IMR-90 (cell line): ENCODE measurements around the gene CBX8. TPM values are rescaled to one million over a fixed set of nuclear protein-coding genes. Genes with fewer than 3 reads are reported as not detected.
"Not testable (repeated sequence)": the region's sequence is repeated elsewhere in the genome, so short reads cannot be mapped to it uniquely, and the experiment has no call there.

Source experiments
- ATAC-seq: fragments of 200-7000 bp; cut with Tn5 transposase; 2 replicates; pipeline ENCODE4 v1.9.1; 2020; ENCODE audit warnings: low read depth, mild to moderate bottlenecking, moderate library complexity
- BruUV-seq: library from RNA; stranded (reverse); fragments of 400-500 nt; replicated peaks from 2 replicates; lab custom pipeline; 2021; lab: Mats Ljungman, UMichigan
- CTCF ChIA-PET: fragments of 300-600 bp; formaldehyde crosslinking; extraction: SDS; loops from one replicate; lab custom pipeline; 2021; ENCODE audit warnings: antibody characterized with exemption; lab: Yijun Ruan, JAX
- POLR2A ChIA-PET: fragments of 300-600 bp; sonication (Branson Sonifier 250); formaldehyde crosslinking; loops from one replicate; lab custom pipeline; 2022; ENCODE audit warnings: antibody characterized with exemption; ENCODE audit not compliant: unreplicated experiment; lab: Charles Lee
- DNase-seq: peaks from one replicate; pipeline ENCODE4 v3.0.0; 2013
- H2AFZ ChIP-seq: replicated peaks from 2 replicates; pipeline ENCODE3; 2013; ENCODE audit warnings: low read length, mild to moderate bottlenecking; ENCODE audit not compliant: poor library complexity
- H2AK5ac ChIP-seq: 2 replicates; pipeline ENCODE4 v1.6.1; 2013; ENCODE audit warnings: low read depth, low read length, inconsistent platforms
- H2AK9ac ChIP-seq: replicated peaks from 2 replicates; pipeline ENCODE3; 2013; ENCODE audit warnings: mild to moderate bottlenecking, low read depth, low read length, moderate library complexity; ENCODE audit not compliant: poor library complexity
- H2BK120ac ChIP-seq: 2 replicates; pipeline ENCODE4 v1.6.1; 2013; ENCODE audit warnings: low read depth, low read length, inconsistent platforms
- H2BK15ac ChIP-seq: 3 replicates; pipeline ENCODE4 v1.6.1; 2013; ENCODE audit warnings: low read depth, low read length, inconsistent platforms
- H2BK20ac ChIP-seq: 2 replicates; pipeline ENCODE4 v1.6.1; 2013; ENCODE audit warnings: low read depth, mild to moderate bottlenecking, inconsistent platforms, low read length, moderate library complexity
- H2BK5ac ChIP-seq: 2 replicates; pipeline ENCODE4 v1.6.1; 2013; ENCODE audit warnings: mild to moderate bottlenecking, low read depth, low read length, inconsistent platforms; ENCODE audit not compliant: poor library complexity, severe bottlenecking
- H3K14ac ChIP-seq: replicated peaks from 2 replicates; pipeline ENCODE4 v1.6.1; 2013; ENCODE audit warnings: low read depth, low read length, inconsistent platforms
- H3K18ac ChIP-seq: 2 replicates; pipeline ENCODE4 v1.6.1; 2013; ENCODE audit warnings: low read depth, low read length, control low read depth
- H3K23ac ChIP-seq: 2 replicates; pipeline ENCODE4 v1.6.1; 2013; ENCODE audit warnings: low read depth, low read length, inconsistent platforms
- H3K27ac ChIP-seq: 2 replicates; pipeline ENCODE4 v1.5.1; 2013; ENCODE audit warnings: mild to moderate bottlenecking, control low read depth, low read length; ENCODE audit not compliant: insufficient read depth
- H3K27me3 ChIP-seq: 2 replicates; pipeline ENCODE4 v1.6.1; 2013; ENCODE audit warnings: low read length; ENCODE audit not compliant: control insufficient read depth, insufficient read depth
- H3K36me3 ChIP-seq: 2 replicates; pipeline ENCODE4 v1.6.1; 2013; ENCODE audit warnings: low read length, mixed read lengths; ENCODE audit not compliant: control insufficient read depth, insufficient read depth
- H3K4ac ChIP-seq: 2 replicates; pipeline ENCODE4 v1.6.1; 2013; ENCODE audit warnings: low read depth, low read length, inconsistent platforms
- H3K4me1 ChIP-seq: 2 replicates; pipeline ENCODE4 v1.6.1; 2013; ENCODE audit warnings: low read length, mixed read lengths; ENCODE audit not compliant: control insufficient read depth, insufficient read depth
- H3K4me2 ChIP-seq: 2 replicates; pipeline ENCODE4 v1.6.1; 2013; ENCODE audit warnings: low read depth, mild to moderate bottlenecking, control low read depth, low read length, moderate library complexity
- H3K4me3 ChIP-seq: 2 replicates; pipeline ENCODE4 v1.5.1; 2013; ENCODE audit warnings: low read depth, mild to moderate bottlenecking, control low read depth, low read length, moderate library complexity; ENCODE audit not compliant: insufficient read depth
- H3K56ac ChIP-seq: 2 replicates; pipeline ENCODE4 v1.6.1; 2013; ENCODE audit warnings: low read length, inconsistent platforms; ENCODE audit not compliant: insufficient read depth; ENCODE audit errors: extremely low read depth
- H3K79me1 ChIP-seq, 2 experiments: 2 replicates each; pipeline ENCODE4 v1.6.1; 2013; ENCODE audit warnings: low read length in 2 of 2, inconsistent platforms in 1 of 2, low read depth in 1 of 2
- H3K9ac ChIP-seq: 2 replicates; pipeline ENCODE4 v1.6.1; 2013; ENCODE audit warnings: low read depth, low read length, control low read depth
- H3K9me1 ChIP-seq: 2 replicates; pipeline ENCODE4 v1.6.1; 2013; ENCODE audit warnings: low read length, inconsistent platforms; ENCODE audit not compliant: insufficient read depth
- H3K9me3 ChIP-seq: 2 replicates; pipeline ENCODE4 v1.6.1; 2013; ENCODE audit warnings: low read length; ENCODE audit not compliant: control insufficient read depth, insufficient read depth
- H4K20me1 ChIP-seq: 2 replicates; pipeline ENCODE4 v1.6.1; 2013; ENCODE audit warnings: low read length, inconsistent platforms; ENCODE audit not compliant: insufficient read depth
- H4K5ac ChIP-seq: 2 replicates; pipeline ENCODE4 v1.6.1; 2013; ENCODE audit warnings: mild to moderate bottlenecking, low read depth, low read length, control low read depth
- H4K8ac ChIP-seq, 2 experiments: 2 replicates each; pipeline ENCODE4 v1.6.1; 2013; ENCODE audit warnings: low read depth in 2 of 2, low read length in 2 of 2, control low read depth in 1 of 2, inconsistent platforms in 1 of 2
- H4K91ac ChIP-seq: 2 replicates; pipeline ENCODE4 v1.6.1; 2013; ENCODE audit warnings: low read depth, low read length, inconsistent platforms; ENCODE audit not compliant: insufficient read depth
- CHD1 ChIP-seq: IDR thresholded peaks from 2 replicates; pipeline ENCODE4 v1.6.1; 2012; ENCODE audit warnings: low read depth, low read length, improper control_type of control experiment
- RAD21 ChIP-seq: IDR thresholded peaks from 2 replicates; pipeline ENCODE4 v1.6.1; 2012; ENCODE audit warnings: low read length, improper control_type of control experiment
- RCOR1 ChIP-seq: IDR thresholded peaks from 2 replicates; pipeline ENCODE4 v1.6.1; 2012; ENCODE audit warnings: mild to moderate bottlenecking, low read length, improper control_type of control experiment; ENCODE audit not compliant: insufficient replicate concordance
- WGBS, 2 experiments: methylation state at CpG; one replicate each; pipeline versions ENCODE4 v1.1.5 to v1.1.7; 2013; ENCODE audit warnings: missing lambda C conversion rate in 2 of 2; ENCODE audit not compliant: insufficient read length in 1 of 2; ENCODE audit errors: extremely low coverage in 2 of 2; 5-methylcytosine and 5-hydroxymethylcytosine counted together
- dilution Hi-C: fragments of 300-500 bp; cut with HindIII; formaldehyde crosslinking; loops from one replicate; pipeline ENCODE4 v1.14.3; 2018; ENCODE audit warnings: low sequenced_read_pairs; ENCODE audit not compliant: unreplicated experiment
- in situ Hi-C: fragments of 300-500 bp; cut with MboI; formaldehyde crosslinking; loops from 3 replicates; pipeline ENCODE4 v1.14.3; 2019; ENCODE audit warnings: low sequenced_read_pairs, inconsistent platforms, mixed read lengths
- intact Hi-C: fragments of 100-400 bp; cut with micrococcal nuclease; formaldehyde crosslinking; loops from 2 replicates; pipeline ENCODE4 v1.10.0; 2022
- polyA plus RNA-seq, 3 experiments: library from polyadenylated mRNA; depleted of rRNA; stranded (reverse); fragments of >200 nt; gene quantifications; 2 replicates each; pipeline ENCODE4 v1.2.3, GENCODE V29; 2012; ENCODE audit warnings: low replicate concordance in 1 of 3
- total RNA-seq: library from RNA; depleted of rRNA; stranded (reverse); fragments of >200 nt; gene quantifications from 2 replicates; pipeline ENCODE4 v1.2.3, GENCODE V29; 2012

Gene CBX8
- total and polyA plus RNA-seq, 2 of the 4 experiments (the other 2 are of a cell fraction): 3.2 to 5.4 TPM

GRCh38 chr17:79755591-79755990, 41.3 kb downstream of the CBX8 start:
- Histone ChIP-seq H4K91ac (no peak overlapping the region), H3K4me2 (no peak overlapping the region), H3K4ac (no peak overlapping the region), H2BK5ac (no peak overlapping the region), H3K9me3 (no peaks in the 10 kb centered on the region), H3K36me3 (no peaks in the 10 kb centered on the region), H2BK120ac (no peak overlapping the region), H3K79me1 (no peaks in the 10 kb centered on the region), H2AK5ac (no peak overlapping the region), H3K56ac (no peak overlapping the region), H3K27ac (no peak overlapping the region), H2BK20ac (no peak overlapping the region), H2AK9ac (no peak overlapping the region), H3K9me1 (no peaks in the 10 kb centered on the region), H3K27me3 (peaks cover 30% of the 10 kb centered on the region), H3K23ac (no peak overlapping the region), H3K18ac (no peak overlapping the region), H4K8ac (no peak overlapping the region), H4K5ac (no peak overlapping the region), H4K20me1 (no peaks in the 10 kb centered on the region), H3K14ac (no peak overlapping the region), H2BK15ac (no peak overlapping the region), H3K4me1 (no peaks in the 10 kb centered on the region; the same call in 1 of the 2 replicates), H2AFZ (no peak overlapping the region), H3K4me3 (no peak overlapping the region), H3K9ac (no peak overlapping the region)
- no TSS peak for BruUV-seq
- CTCF ChIA-PET: no interaction called here
- ATAC-seq (no peak), DNase-seq (no peak)
- intact Hi-C loops (no loop called here), dilution Hi-C loops (no loop called here), in situ Hi-C loops (loop anchor here (10.0 kb wide), 1 partner anchor 159 kb away; no protein-coding TSS in a partner anchor)
- POLR2A ChIA-PET: no interaction called here
- 81% methylated on average over 8 of the region's 14 CpGs; no CpG with 5 or more reads in 1 of the 2 experiments for WGBS, 2 experiments
- no peak for TF ChIP-seq CHD1
- no peak for TF ChIP-seq RAD21
- TF ChIP-seq RCOR1: no peak

- H2BK20ac ChIP-seq, H2BK120ac ChIP-seq, H3K4me2 ChIP-seq, H2AK9ac ChIP-seq, ATAC-seq, H2AFZ ChIP-seq, CTCF ChIA-PET, H2AK5ac ChIP-seq, H4K5ac ChIP-seq, H3K9ac ChIP-seq, H3K9me1 ChIP-seq, BruUV-seq, dilution Hi-C loops, H3K4me3 ChIP-seq, H3K14ac ChIP-seq, POLR2A ChIA-PET, H3K9me3 ChIP-seq, H3K4me1 ChIP-seq, H3K18ac ChIP-seq, H2BK15ac ChIP-seq, H3K23ac ChIP-seq, intact Hi-C loops, H2BK5ac ChIP-seq, H3K36me3 ChIP-seq, H4K8ac ChIP-seq, DNase-seq, H4K91ac ChIP-seq, H3K79me1 ChIP-seq, H4K20me1 ChIP-seq, H3K27ac ChIP-seq, H3K56ac ChIP-seq, H3K4ac ChIP-seq: not testable (repeated sequence)
- in situ Hi-C loops: loop anchor here (10.0 kb wide), 1 partner anchor 160 kb away; no protein-coding TSS in a partner anchor
- H3K27me3 ChIP-seq: peaks cover 31% of the 10 kb centered on the region
- WGBS, 2 experiments: 100% methylated on average over 1 of the region's 9 CpGs; no CpG with 5 or more reads in 1 of the 2 experiments
These were observed 42.0 kb downstream of the CBX8 start for GRCh38 chr17:79754903-79755302.
